CD4-positive, alpha-beta T cell (primary cell): ENCODE results near the gene FAM219A. TPM values are rescaled to one million over a fixed set of nuclear protein-coding genes. Genes with fewer than 3 reads are reported as not detected.

Experiments
- ATAC-seq: fragments of 200-7000 bp; cut with Tn5 transposase; one replicate; pipeline ENCODE4 v1.10.0; 2022; ENCODE audit warnings: mild to moderate bottlenecking; ENCODE audit not compliant: poor library complexity
- CTCF ChIA-PET: fragments of 350-600 bp; sonication (Branson Sonifier 250); formaldehyde crosslinking; loops from one replicate; lab custom pipeline; 2021; ENCODE audit warnings: antibody characterized with exemption, inconsistent platforms; lab: Charles Lee
- POLR2A ChIA-PET: fragments of 350-600 bp; sonication (Branson Sonifier 250); formaldehyde crosslinking; loops from one replicate; lab custom pipeline; 2021; ENCODE audit warnings: antibody characterized with exemption, inconsistent platforms; lab: Charles Lee
- DNase-seq, 14 experiments: peaks; one replicate each; pipeline ENCODE4 v3.0.0-alpha.2; 2013 to 2020; ENCODE audit warnings: mixed read lengths in 2 of 14
- H3K27ac ChIP-seq, 2 donors: one replicate each; pipeline versions ENCODE4 v1.5.1 to v1.7.0; 2013; ENCODE audit warnings: low read length in 2 of 2, low read depth in 1 of 2, mild to moderate bottlenecking in 1 of 2
- H3K27me3 ChIP-seq, 2 experiments: 1 replicate in 1 of 2; 2 replicates in 1 of 2; pipeline versions ENCODE4 v1.6.1 to v1.7.0; 2013; ENCODE audit warnings: low read length in 2 of 2, control low read depth in 1 of 2, mild to moderate bottlenecking in 1 of 2, moderate library complexity in 1 of 2; ENCODE audit not compliant: insufficient read depth in 2 of 2, control insufficient read depth in 1 of 2
- H3K36me3 ChIP-seq: one replicate; pipeline ENCODE4 v1.6.1; 2013; ENCODE audit warnings: low read length, control low read depth; ENCODE audit not compliant: insufficient read depth
- H3K4me1 ChIP-seq: one replicate; pipeline ENCODE4 v1.6.1; 2013; ENCODE audit warnings: low read length, control low read depth; ENCODE audit not compliant: insufficient read depth
- H3K4me3 ChIP-seq: one replicate; pipeline ENCODE4 v1.5.1; 2013; ENCODE audit warnings: mild to moderate bottlenecking, low read length, moderate library complexity
- H3K9me3 ChIP-seq, 2 experiments: 1 replicate in 1 of 2; 2 replicates in 1 of 2; pipeline versions ENCODE4 v1.6.1 to v1.7.0; 2013; ENCODE audit warnings: low read length in 2 of 2, mild to moderate bottlenecking in 2 of 2, control low read depth in 1 of 2, moderate library complexity in 1 of 2; ENCODE audit not compliant: control insufficient read depth in 1 of 2, insufficient read depth in 1 of 2
- H3K27ac Mint-ChIP-seq: one replicate; pipeline ENCODE4 v1.8.0; 2020; ENCODE audit warnings: mixed read lengths
- H3K27me3 Mint-ChIP-seq: one replicate; pipeline ENCODE4 v1.8.0; 2021; ENCODE audit warnings: mixed read lengths
- H3K36me3 Mint-ChIP-seq: one replicate; pipeline ENCODE4 v1.8.0; 2021; ENCODE audit warnings: low read depth, mixed read lengths
- H3K4me1 Mint-ChIP-seq: one replicate; pipeline ENCODE4 v1.8.0; 2021; ENCODE audit warnings: low read depth, mixed read lengths
- H3K4me3 Mint-ChIP-seq: one replicate; pipeline ENCODE4 v1.8.0; 2020; ENCODE audit warnings: mild to moderate bottlenecking, mixed read lengths
- H3K9me3 Mint-ChIP-seq: one replicate; pipeline ENCODE4 v1.8.0; 2020; ENCODE audit warnings: mixed read lengths
- intact Hi-C, 2 experiments: fragments of 100-400 bp; cut with DNase I in 1 of 2; cut with micrococcal nuclease in 1 of 2; formaldehyde crosslinking; loops; one replicate each; pipeline versions ENCODE4 v1.15.1 to v1.9.0; 2023 to 2025; cut with DNase I, micrococcal nuclease
- total RNA-seq, 174 experiments: library from RNA in 2 of 174; stranded (reverse) in 2 of 174; gene quantifications; one replicate each; pipeline ENCODE4 v1.2.3 and lab custom pipeline; 2021 to 2026
- TF ChIP-seq, protein P1 (sequence below): fragments of 200-600 bp; IDR thresholded peaks from one replicate; pipeline ENCODE4 v1.8.0; 2022; ENCODE audit warnings: antibody characterized with exemption, mild to moderate bottlenecking

Gene FAM219A
- total RNA-seq, 2 experiments from 2014 or later: 7.7 to 8.5 TPM

DNA sequence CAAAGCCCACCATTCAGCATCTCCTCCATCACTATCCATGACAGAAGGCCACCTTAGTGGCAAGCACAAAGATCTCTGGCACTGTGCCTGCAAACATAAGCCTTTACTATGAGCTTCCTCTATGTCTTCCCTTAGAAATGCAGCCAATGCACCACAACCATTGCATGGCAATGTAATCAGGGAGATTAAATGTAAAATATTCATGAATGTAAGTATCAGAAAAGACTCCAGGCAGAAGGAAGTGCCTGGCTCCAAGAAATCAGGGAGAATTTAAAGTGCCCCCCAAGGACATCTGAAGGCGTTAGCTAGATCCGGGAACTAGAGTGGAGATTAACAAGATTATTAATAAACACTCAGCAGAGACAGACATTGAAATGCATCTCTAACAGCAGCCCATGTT, 49.2 kb downstream of the FAM219A start:
- H3K27me3 Mint-ChIP-seq: no peaks in the 10 kb centered on the region
- no peak overlapping the region for H3K27ac ChIP-seq
- TF ChIP-seq, protein P1, sequence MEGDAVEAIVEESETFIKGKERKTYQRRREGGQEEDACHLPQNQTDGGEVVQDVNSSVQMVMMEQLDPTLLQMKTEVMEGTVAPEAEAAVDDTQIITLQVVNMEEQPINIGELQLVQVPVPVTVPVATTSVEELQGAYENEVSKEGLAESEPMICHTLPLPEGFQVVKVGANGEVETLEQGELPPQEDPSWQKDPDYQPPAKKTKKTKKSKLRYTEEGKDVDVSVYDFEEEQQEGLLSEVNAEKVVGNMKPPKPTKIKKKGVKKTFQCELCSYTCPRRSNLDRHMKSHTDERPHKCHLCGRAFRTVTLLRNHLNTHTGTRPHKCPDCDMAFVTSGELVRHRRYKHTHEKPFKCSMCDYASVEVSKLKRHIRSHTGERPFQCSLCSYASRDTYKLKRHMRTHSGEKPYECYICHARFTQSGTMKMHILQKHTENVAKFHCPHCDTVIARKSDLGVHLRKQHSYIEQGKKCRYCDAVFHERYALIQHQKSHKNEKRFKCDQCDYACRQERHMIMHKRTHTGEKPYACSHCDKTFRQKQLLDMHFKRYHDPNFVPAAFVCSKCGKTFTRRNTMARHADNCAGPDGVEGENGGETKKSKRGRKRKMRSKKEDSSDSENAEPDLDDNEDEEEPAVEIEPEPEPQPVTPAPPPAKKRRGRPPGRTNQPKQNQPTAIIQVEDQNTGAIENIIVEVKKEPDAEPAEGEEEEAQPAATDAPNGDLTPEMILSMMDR: no peak
- H3K4me1 ChIP-seq: no peaks in the 10 kb centered on the region
- no peaks in the 10 kb centered on the region for H3K27me3 ChIP-seq
- H3K4me1 Mint-ChIP-seq: no peaks in the 10 kb centered on the region
- POLR2A ChIA-PET: no interaction called here
- H3K36me3 Mint-ChIP-seq: no peaks in the 10 kb centered on the region
- H3K27ac Mint-ChIP-seq: no peak overlapping the region
- H3K4me3 Mint-ChIP-seq: no peak overlapping the region
- H3K9me3 Mint-ChIP-seq: no peaks in the 10 kb centered on the region
- no peak for ATAC-seq
- intact Hi-C loops: no loop called here
- peaks cover 4% of the 10 kb centered on the region for H3K36me3 ChIP-seq
- H3K9me3 ChIP-seq: no peaks in the 10 kb centered on the region
- no peak overlapping the region for H3K4me3 ChIP-seq
- DNase-seq: no peak
- CTCF ChIA-PET: no interaction called here

DNA sequence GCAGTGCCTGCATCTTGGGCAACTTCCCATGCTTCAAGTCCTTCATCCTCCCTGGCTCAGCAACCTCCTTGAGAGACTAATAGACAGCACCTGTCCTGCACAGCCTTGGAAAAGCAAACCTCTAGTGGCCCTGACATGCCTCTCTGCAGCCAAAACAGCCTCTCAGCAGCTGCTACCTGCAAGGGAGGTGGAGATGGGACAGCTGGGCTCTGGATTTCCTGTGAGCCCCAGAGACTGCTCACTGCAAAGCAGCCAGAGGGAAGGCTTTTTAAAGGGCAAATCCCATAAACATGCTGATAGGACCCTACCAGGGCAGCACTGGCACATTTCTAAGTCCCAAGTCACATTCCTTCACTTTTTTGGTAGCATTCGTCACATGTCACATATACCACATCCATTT, 50.2 kb downstream of the FAM219A start:
- Histone ChIP-seq H3K27ac (no peak overlapping the region), H3K4me1 (no peaks in the 10 kb centered on the region), H3K9me3 (no peaks in the 10 kb centered on the region), H3K36me3 (peaks cover 8% of the 10 kb centered on the region), H3K4me3 (no peak overlapping the region), H3K27me3 (no peaks in the 10 kb centered on the region)
- ATAC-seq (no peak), DNase-seq (no peak)
- Mint-ChIP-seq H3K4me1 (no peaks in the 10 kb centered on the region), H3K4me3 (no peak overlapping the region), H3K9me3 (no peaks in the 10 kb centered on the region), H3K36me3 (peaks cover 6% of the 10 kb centered on the region), H3K27me3 (no peaks in the 10 kb centered on the region), H3K27ac (no peak overlapping the region)
- TF ChIP-seq, protein P1: no peak
- POLR2A ChIA-PET: no interaction called here
- CTCF ChIA-PET: no interaction called here
- intact Hi-C loops: no loop called here

DNA sequence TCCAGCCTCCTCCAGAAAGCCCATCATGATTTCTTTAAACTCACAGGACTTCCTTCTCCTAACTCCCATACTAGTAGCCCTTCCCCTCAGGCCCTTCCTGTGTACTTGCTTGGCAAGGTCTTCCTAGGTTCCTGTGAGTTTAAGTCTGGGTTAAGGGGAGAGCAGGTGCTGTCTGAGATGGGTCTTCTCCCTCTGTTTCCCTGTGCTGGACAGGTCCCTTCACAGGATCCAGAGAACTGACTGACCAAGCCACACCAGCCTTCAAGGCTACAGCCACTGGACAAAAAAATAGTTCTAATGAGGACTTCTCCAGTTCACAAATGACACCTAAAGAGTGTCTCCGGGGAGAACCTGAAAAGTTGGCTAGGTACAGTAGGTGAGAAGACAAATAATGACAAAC, 52.2 kb downstream of the FAM219A start:
- TF ChIP-seq, protein P1: no peak
- ATAC-seq: no peak

More for the DNA sequence above, 52.2 kb downstream of the FAM219A start:
- intact Hi-C loops: no loop called here
- POLR2A ChIA-PET: no interaction called here
- Mint-ChIP-seq H3K9me3 (no peaks in the 10 kb centered on the region), H3K27me3 (no peaks in the 10 kb centered on the region), H3K27ac (no peak overlapping the region), H3K4me3 (no peak overlapping the region), H3K36me3 (peaks cover 15% of the 10 kb centered on the region), H3K4me1 (no peaks in the 10 kb centered on the region)
- Histone ChIP-seq H3K27ac (no peak overlapping the region), H3K4me1 (no peaks in the 10 kb centered on the region), H3K4me3 (no peak overlapping the region), H3K27me3 (no peaks in the 10 kb centered on the region), H3K9me3 (no peaks in the 10 kb centered on the region), H3K36me3 (peaks cover 12% of the 10 kb centered on the region)
- CTCF ChIA-PET: no interaction called here
- DNase-seq: no peak
